SH-SY5Y (cell line): ENCODE measurements around the gene UNC79.

Source experiments
- GATA2 ChIP-seq: IDR thresholded peaks from 2 replicates; pipeline ENCODE4 v1.6.1; 2011; ENCODE audit warnings: mild to moderate bottlenecking, low read depth, low read length
- GATA3 ChIP-seq: IDR thresholded peaks from 2 replicates; pipeline ENCODE4 v1.6.1; 2011; ENCODE audit warnings: low read depth, mild to moderate bottlenecking, low read length, moderate library complexity

DNA sequence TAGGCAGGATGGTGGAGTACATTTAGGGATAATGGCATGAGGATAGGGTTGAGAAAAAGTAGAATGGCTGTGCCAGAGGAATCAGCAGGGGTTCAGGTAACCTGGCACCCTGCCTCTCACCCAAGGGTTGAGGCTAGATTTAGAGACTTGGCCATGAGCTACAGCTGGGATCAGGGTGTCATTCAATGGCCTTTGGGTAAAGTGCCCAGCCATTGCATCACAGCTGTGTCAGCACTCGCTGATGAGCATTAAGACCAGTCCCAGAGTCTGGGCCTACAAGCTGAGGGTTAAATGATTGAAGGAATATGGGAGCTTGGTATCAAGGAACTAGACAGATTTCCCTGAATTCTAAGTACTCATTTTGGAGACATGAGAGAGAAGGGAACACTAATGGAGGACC lies 243.6 kb downstream of the UNC79 start:
- TF ChIP-seq GATA2 (no peak), GATA3 (no peak)
